A549 treated with Hydrocortisone at 1 μM for 4 hours (cell line): ENCODE data around the gene FAM3A. TPM values are rescaled to one million over a fixed set of nuclear protein-coding genes. Genes with fewer than 3 reads are reported as not detected.

ENCODE experiments used
- total RNA-seq: library from RNA; stranded (reverse); fragments of 200-300 nt; extraction: Qiagen RNA extraction; gene quantifications from 5 replicates; pipeline ENCODE4 v1.2.3, GENCODE V29; 2022

The FAM3A gene
- total RNA-seq, result 38.0 to 44.6 TPM (median 42.6 TPM) in 5 replicates

DNA sequence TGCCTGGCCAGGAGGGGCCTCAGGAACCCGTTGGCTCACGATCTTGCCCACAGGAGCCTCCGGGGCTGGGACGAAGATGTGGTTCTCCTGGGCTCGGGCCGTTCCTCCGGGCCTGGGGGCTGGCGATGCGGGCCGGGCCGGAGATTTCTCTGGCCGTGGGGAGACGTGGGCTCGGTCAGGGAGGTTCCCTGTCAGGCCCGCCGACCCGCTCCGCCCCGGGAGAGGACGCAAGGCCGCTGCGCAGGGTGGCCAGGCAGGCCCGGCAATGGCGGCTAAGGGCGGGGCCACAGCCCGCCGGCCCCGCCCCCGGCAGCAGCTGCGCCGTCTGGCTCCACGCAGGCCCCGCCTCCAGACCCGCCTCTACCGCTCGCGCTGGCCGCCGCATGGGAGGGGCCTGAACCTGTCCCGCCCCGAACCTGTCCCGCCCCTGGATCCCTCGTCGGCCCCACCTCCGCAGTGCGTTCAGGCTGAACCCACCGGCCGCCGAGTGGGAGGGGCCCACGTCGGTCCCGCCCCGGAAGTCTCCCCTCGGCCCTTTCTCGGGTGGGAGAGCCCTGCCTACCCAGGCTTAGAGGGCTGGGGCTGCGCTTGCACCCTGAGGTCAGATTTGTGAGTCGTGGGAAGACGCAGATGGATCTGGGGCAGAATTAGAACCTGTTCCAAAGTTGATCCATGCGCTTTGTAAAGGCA, at the start of gene FAM3A:
Gene FAM3A, minus strand, starts transcription at position 267 of the 690 bp plus-strand sequence. CDS start 460 bp downstream, outside the sequence.

DNA sequence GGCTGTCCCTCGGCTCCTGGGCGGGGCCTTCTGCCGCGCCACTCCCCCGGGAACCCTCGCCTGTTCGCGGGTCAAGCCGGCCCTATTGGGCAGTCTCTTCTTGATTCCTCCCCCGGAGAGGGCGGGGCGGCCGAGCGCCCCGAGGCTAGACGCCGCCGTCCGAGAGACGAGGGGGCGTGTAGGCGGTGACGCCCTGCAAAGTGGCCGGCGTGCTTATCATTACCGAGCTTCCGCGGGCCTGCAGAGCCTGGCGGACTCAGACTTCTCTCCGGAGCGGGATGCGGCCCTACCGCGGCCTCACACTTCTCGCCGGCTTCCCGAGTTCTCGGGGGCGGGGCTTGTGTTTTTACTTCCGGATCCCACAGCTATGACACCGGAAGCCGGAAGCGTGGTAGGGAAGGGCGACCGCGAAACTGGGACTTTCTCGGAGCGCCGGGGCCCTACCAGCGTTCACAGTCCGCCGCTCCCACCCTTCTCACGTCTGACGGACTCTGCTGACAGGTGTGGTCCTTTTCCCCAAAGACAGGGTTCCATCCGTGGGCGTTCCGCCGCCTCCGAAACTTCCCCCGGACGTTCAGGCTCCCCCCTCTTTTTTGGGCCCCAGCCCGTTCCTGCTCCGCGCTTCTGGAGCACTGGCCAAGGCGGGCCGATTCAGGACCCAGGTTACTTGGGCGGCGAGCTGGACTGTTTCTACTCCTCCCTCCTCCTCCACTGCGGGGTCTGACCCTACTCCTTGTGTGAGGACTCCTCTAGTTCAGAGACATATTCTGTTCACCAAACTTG, 31.4 kb upstream of the FAM3A start, which contains the start of gene IKBKG:
Gene IKBKG, plus strand, starts transcription at position 376 of the 783 bp plus-strand sequence. CDS start 4,383 bp downstream, outside the sequence.

GRCh38 chrX:154546354-154547244, 30.6 kb upstream of the FAM3A start, which contains the start of gene G6PD:
G6PD (minus strand) TSS chrX:154546846; CDS start chrX:154546155, 691 bp downstream.

GRCh38 chrX:154490414-154491083, 25.5 kb downstream of the FAM3A start, which contains the start of gene SLC10A3:
SLC10A3 (minus strand) TSS chrX:154490629; CDS start chrX:154488940, 1,689 bp downstream.

DNA sequence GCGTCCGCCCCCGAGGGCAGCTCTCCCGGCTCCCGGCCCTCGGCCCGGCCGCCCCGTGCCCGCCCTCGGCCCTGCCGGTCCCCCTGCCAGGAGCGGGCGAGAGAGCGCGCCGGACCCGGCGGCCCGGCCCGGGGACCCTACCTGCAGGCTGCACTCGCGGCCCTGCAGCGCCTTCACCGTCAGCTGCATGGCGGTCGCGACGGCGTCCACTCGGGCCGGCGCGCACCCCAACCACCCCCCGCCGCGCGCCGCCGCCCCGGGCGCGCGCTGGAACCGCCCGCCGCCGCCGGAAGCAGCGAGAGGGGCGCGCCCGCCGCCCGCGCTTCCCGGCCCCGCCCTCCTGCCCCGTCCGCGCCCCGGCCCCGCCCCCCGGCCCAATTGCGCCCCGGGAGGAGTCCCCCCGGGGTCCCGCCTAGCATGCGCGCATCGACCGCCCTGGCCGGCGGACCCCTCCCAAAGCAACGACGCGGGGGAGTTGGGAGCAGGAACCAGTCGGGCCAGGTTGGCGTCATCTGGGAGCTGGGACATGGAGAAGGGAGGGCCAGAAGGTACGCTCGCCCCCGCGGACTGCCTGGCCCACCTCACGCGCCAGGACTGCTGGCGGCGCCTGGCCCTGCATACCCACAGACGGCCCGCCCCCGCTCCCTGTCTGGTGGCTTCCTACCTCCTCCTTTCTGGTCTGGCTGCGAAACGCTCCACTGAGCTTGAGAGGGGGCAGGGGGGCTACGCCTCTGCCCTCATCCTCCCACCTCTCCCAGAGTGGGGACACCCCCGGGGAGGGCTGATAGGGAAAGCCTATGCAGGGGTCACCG, 29.4 kb downstream of the FAM3A start, which contains the start of gene UBL4A:
Gene UBL4A, minus strand, starts transcription at position 220 of the 812 bp plus-strand sequence. Its CDS starts 31 bp downstream, at position 189.

GRCh38 chrX:154478728-154479622, 37.1 kb downstream of the FAM3A start, which contains the start of gene LAGE3:
LAGE3 (minus strand) TSS chrX:154479281; CDS start chrX:154478915, 366 bp downstream.

GRCh38 chrX:154458116-154458953, 57.7 kb downstream of the FAM3A start, which contains the start of gene PLXNA3:
PLXNA3 (plus strand) TSS chrX:154458281; CDS start chrX:154460184, 1,903 bp downstream.

Other genes with a start within 250 kb of the FAM3A start
- not detected in 5 replicates for gene TEX28, start 221.1 kb downstream of the FAM3A start, total RNA-seq
- 0.05 to 0.14 TPM (median 0.07 TPM) in 3 of 5 replicates, not detected in the others for gene TKTL1, start 220.4 kb downstream of the FAM3A start, total RNA-seq
- gene FLNA, start 141.6 kb downstream of the FAM3A start, total RNA-seq, result 1,461 to 1,661 TPM (median 1,622 TPM) in 5 replicates
- 129 to 161 TPM (median 153 TPM) in 5 replicates for gene EMD, start 136.9 kb downstream of the FAM3A start, total RNA-seq
- gene RPL10, start 117.9 kb downstream of the FAM3A start, total RNA-seq, result 5,312 to 5,581 TPM (median 5,559 TPM) in 5 replicates
- 27.2 to 31.3 TPM (median 29.9 TPM) in 5 replicates for gene DNASE1L1, start 107.0 kb downstream of the FAM3A start, total RNA-seq
- 33.5 to 40.1 TPM (median 36.8 TPM) in 5 replicates for gene TAFAZZIN, start 104.7 kb downstream of the FAM3A start, total RNA-seq
- gene ATP6AP1, start 87.6 kb downstream of the FAM3A start, total RNA-seq, result 88.4 to 107 TPM (median 105 TPM) in 5 replicates
- gene GDI1, start 79.1 kb downstream of the FAM3A start, total RNA-seq, result 91.4 to 124 TPM (median 104 TPM) in 5 replicates
- gene FAM50A, start 72.1 kb downstream of the FAM3A start, total RNA-seq, result 99.8 to 121 TPM (median 111 TPM) in 5 replicates
- gene PLXNA3, start 58.0 kb downstream of the FAM3A start, total RNA-seq, result 11.0 to 17.8 TPM (median 13.9 TPM) in 5 replicates
- 36.3 to 74.0 TPM (median 65.8 TPM) in 5 replicates for gene LAGE3, start 37.0 kb downstream of the FAM3A start, total RNA-seq
- 67.1 to 73.0 TPM (median 69.5 TPM) in 5 replicates for gene UBL4A, start 29.6 kb downstream of the FAM3A start, total RNA-seq
- gene SLC10A3, start 25.6 kb downstream of the FAM3A start, total RNA-seq, result 38.5 to 42.9 TPM (median 39.7 TPM) in 5 replicates
- 1,336 to 1,631 TPM (median 1,436 TPM) in 5 replicates for gene G6PD, start 30.6 kb upstream of the FAM3A start, total RNA-seq
- 35.9 to 44.7 TPM (median 40.9 TPM) in 5 replicates for gene IKBKG, start 31.4 kb upstream of the FAM3A start, total RNA-seq
- gene CTAG1A, start 68.9 kb upstream of the FAM3A start, total RNA-seq, result not detected in 5 replicates
- not detected in 5 replicates for gene CTAG1B, start 103.0 kb upstream of the FAM3A start, total RNA-seq
- gene CTAG2, start 137.3 kb upstream of the FAM3A start, total RNA-seq, result not detected in 5 replicates
- 0.45 to 0.93 TPM (median 0.82 TPM) in 5 replicates for gene GAB3, start 234.8 kb upstream of the FAM3A start, total RNA-seq
- gene DKC1, start 246.6 kb upstream of the FAM3A start, total RNA-seq, result 144 to 210 TPM (median 156 TPM) in 5 replicates